GM12873 (cell line): ENCODE measurements around the gene XAGE2.
A peak's percentile ranks its signal among the peaks of the same experiment; 100 is the strongest.

Experiments used
- TF ChIP-seq, protein P1 (sequence below): IDR thresholded peaks from 2 replicates; pipeline ENCODE4 v1.5.1; 2012; ENCODE audit warnings: low read depth, mild to moderate bottlenecking, moderate library complexity, low read length, control low read depth; ENCODE audit not compliant: insufficient read depth; ENCODE audit errors: missing control alignments

The XAGE2 gene, protein sequence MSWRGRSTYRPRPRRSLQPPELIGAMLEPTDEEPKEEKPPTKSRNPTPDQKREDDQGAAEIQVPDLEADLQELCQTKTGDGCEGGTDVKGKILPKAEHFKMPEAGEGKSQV

DNA sequence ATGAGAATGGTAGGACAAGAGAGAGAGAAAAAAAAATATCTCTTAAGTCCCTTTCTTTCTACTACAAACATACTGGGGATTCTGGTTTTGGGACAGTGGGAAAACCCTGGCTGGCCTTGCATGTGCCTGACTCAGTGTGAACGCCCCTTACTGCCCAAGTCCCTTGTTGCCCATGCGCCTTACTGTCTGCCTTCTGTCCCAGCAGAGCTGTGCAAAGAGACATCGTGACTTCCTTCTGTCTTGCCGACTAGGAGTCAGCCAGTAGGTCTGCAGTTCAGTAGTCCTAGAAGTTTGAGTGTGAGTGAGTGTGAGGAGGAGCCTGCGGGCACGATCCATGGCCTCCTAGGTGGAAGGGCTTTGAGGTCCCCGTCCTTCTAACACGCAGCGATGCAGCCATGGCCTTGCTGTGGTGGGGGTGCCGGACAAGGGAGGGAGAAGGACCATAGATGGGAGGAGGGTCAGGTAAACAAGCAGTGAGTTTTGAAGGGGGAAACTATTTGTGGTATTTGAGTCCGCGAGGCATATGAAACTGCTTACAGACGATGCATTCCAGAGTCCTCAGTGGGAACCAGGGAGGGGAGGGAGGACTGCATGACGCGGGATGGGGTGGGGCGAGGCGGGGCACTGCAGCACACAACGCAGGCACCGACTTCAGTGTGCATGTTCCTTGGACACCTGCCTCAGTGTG lies at the start of gene XAGE2:
Gene XAGE2 (plus strand): TSS at position 654 of the 688 bp plus-strand sequence. CDS start 994 bp downstream, outside the sequence.
- TF ChIP-seq, protein P1, sequence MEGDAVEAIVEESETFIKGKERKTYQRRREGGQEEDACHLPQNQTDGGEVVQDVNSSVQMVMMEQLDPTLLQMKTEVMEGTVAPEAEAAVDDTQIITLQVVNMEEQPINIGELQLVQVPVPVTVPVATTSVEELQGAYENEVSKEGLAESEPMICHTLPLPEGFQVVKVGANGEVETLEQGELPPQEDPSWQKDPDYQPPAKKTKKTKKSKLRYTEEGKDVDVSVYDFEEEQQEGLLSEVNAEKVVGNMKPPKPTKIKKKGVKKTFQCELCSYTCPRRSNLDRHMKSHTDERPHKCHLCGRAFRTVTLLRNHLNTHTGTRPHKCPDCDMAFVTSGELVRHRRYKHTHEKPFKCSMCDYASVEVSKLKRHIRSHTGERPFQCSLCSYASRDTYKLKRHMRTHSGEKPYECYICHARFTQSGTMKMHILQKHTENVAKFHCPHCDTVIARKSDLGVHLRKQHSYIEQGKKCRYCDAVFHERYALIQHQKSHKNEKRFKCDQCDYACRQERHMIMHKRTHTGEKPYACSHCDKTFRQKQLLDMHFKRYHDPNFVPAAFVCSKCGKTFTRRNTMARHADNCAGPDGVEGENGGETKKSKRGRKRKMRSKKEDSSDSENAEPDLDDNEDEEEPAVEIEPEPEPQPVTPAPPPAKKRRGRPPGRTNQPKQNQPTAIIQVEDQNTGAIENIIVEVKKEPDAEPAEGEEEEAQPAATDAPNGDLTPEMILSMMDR: no peak

DNA sequence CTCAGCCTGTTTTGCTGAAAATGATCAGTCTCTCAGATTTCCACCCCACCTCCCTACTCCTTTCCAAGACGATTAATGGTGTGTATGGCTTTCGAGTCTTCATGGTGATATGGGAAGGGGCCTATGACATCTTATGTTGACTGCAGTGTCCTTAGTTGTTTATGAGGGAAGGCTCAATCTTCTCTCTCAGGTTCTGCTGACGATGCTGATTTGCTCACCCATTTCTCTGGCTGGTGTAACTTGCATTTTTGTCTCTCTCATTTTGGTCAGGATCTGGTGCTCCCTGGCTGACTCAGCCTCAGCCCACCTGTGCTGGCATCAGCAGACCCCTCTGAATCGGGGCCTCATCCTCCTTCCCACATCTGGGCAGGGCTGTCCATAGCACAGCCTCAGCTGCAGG lies 31.4 kb upstream of the XAGE2 start:
- TF ChIP-seq, protein P1: no peak

DNA sequence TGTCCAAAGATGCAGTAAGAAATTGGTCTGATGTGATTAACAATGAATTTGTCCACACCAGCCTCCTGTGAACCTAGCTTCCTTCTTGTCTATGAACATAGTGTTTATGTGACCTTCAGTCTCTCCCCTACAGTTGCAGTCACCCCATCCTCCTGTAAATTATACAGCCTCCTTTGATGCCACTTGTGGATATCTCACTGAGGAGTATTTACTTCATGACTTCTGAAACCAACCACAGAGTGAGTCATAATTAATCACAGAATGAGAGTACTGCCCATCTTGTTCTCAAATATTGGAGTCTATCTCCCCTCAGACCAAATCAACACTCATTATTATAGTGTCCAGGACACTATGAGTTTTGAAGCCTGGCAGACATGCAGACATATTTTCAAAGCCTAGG lies 27.3 kb upstream of the XAGE2 start:
- TF ChIP-seq, protein P1: no peak

DNA sequence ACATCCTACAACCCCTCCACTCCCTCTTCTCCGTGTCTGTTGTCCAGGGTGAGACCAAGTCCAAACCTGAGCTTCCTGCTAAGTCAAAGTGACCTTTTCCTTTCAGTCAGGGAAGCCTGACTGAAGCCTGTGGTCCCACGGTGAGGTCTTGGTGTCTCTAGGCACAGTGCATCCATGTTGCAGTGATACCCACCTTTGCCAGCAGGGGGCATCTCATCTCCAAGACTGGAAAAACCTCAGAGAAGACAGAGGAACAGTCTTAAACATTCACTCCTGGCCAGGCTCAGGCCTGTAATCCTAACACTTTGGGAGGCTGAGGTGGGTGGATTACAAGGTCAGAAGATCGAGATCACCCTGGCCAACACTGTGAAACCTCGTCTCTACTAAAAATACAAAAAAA lies 23.4 kb upstream of the XAGE2 start:
- TF ChIP-seq, protein P1: peak; percentile 77

DNA sequence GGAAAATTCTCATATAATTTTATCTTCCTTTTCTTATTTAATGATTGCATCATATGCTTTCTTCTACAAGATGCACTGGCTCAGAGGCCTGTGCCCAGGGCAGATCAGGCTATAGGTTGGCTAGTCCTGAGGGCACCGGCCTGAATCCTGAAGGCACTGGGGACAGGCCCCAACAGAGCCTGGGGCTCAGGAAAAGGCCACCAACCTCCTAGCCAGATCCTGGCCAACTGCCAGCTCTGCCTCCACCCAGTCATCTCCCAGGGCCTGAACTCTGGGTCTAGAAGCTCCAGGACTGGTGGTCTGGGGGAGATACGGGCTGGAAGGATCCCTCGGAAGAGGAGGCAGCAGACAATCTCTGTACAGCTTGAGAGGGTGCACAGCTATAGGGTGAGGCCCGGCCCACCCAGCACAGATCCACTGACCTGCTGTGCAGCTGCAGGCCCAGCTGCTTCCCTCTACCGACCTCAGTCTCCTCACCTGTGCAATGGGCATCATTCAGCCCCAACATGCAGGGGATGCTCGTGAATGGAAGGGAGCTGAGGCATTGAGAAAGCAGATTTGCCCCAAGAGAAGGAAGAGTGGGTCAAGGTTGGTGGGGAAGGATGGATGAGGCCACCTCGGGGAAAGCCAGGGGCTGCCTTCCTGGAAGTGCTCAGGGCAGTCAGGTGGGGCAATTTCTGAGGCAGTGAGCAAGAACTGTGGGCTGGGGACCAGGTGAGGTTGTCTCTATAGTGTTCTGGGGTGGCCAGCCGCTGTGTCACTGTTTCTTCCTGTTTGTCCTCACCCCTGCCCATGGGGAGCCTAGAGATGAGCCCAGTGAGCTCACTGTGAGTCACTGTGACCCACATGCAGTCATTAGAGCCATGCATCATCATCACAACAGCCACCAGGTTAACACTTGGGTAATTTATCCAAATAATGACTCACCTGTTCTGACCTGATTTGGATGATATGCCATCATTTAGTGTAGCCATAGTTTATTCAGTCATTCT lies 22.4 kb upstream of the XAGE2 start:
- TF ChIP-seq, protein P1: no peak

DNA sequence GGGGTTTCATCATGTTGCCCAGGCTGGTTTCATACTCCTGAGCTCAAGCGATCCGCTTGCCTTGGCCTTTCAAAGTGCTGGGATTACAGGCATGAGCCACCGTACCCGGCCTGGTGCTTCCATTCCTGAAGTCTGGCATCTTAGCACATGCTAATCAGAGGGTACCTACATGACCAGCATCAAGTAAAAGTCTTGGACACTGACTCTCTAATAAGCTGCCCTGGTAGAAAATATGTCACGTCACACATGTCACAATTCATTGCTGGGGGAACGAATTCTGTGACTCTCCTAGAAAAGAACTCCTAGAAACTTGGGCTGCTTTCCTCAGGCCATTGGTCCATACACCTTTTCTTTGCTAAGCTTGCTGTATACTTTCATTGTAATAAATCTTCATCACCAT lies 19.1 kb upstream of the XAGE2 start:
- TF ChIP-seq, protein P1: no peak

DNA sequence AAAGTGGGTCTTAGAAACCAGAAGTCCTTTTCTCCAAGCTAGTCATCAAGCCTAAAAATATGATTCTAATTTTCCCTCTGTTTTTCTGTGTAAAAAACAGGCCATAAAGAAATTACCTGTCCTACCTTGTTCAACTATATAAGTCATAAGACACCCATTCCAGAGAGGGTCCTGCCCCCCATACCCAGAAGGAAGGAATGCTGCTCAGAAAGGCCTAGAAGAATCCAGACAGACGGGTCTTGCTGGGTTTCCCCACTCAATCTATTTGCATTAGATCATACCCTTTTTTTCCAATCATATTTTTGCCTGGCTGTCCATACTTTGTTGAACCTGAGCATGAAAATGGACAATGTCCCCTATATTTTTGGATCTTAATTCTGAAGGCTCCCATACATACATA lies 16.3 kb upstream of the XAGE2 start:
- TF ChIP-seq, protein P1: no peak
